ENCODE data around the gene ANXA6.

- TF ChIP-seq CTCF (IDR thresholded peaks at IDR 0.05), result no peak
- TF ChIP-seq EZH2 (IDR thresholded peaks at IDR 0.05; ENCODE audit: borderline replicate concordance, insufficient read depth, low read depth, low read length, poor library complexity, severe bottlenecking), result no peak
These were observed 102.2 kb downstream of the ANXA6 start for GRCh38 chr5:151055336-151055735.

Measured in B cell (primary cell).